ENCODE results near the gene MLN. TPM values are rescaled to one million over a fixed set of nuclear protein-coding genes. Genes with fewer than 3 reads are reported as not detected.

The MLN gene
- total RNA-seq, 4 donors from 2014 or later = not detected

- H3K9me3 ChIP-seq = no peaks in the 10 kb centered on the region
- H3K36me3 ChIP-seq = no peaks in the 10 kb centered on the region
- H3K27me3 ChIP-seq = peaks cover 17% of the 10 kb centered on the region
- no peak for DNase-seq (ENCODE audit: low spot score in 2 of 2)
- TF ChIP-seq, protein P1, sequence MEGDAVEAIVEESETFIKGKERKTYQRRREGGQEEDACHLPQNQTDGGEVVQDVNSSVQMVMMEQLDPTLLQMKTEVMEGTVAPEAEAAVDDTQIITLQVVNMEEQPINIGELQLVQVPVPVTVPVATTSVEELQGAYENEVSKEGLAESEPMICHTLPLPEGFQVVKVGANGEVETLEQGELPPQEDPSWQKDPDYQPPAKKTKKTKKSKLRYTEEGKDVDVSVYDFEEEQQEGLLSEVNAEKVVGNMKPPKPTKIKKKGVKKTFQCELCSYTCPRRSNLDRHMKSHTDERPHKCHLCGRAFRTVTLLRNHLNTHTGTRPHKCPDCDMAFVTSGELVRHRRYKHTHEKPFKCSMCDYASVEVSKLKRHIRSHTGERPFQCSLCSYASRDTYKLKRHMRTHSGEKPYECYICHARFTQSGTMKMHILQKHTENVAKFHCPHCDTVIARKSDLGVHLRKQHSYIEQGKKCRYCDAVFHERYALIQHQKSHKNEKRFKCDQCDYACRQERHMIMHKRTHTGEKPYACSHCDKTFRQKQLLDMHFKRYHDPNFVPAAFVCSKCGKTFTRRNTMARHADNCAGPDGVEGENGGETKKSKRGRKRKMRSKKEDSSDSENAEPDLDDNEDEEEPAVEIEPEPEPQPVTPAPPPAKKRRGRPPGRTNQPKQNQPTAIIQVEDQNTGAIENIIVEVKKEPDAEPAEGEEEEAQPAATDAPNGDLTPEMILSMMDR (IDR thresholded peaks at IDR 0.05) = no peak
- TF ChIP-seq EP300 (IDR thresholded peaks at IDR 0.05) (no peak), POLR2AphosphoS5 (IDR thresholded peaks at IDR 0.05) (no peak), POLR2A (IDR thresholded peaks at IDR 0.05) (no peak)
- no peak overlapping the region for H3K27ac ChIP-seq
- 57% methylated on average over 13 of the region's 15 CpGs for whole genome bisulfite sequencing
- H3K4me3 ChIP-seq = no peak overlapping the region
- no peaks in the 10 kb centered on the region for H3K4me1 ChIP-seq
Observed at GRCh38 chr6:33828764-33829731, 25.2 kb upstream of the MLN start.

GRCh38 chr6:33828452-33828763, 24.6 kb upstream of the MLN start:
- TF ChIP-seq EP300 (IDR thresholded peaks at IDR 0.05) (no peak), POLR2A (IDR thresholded peaks at IDR 0.05) (no peak)

DNA sequence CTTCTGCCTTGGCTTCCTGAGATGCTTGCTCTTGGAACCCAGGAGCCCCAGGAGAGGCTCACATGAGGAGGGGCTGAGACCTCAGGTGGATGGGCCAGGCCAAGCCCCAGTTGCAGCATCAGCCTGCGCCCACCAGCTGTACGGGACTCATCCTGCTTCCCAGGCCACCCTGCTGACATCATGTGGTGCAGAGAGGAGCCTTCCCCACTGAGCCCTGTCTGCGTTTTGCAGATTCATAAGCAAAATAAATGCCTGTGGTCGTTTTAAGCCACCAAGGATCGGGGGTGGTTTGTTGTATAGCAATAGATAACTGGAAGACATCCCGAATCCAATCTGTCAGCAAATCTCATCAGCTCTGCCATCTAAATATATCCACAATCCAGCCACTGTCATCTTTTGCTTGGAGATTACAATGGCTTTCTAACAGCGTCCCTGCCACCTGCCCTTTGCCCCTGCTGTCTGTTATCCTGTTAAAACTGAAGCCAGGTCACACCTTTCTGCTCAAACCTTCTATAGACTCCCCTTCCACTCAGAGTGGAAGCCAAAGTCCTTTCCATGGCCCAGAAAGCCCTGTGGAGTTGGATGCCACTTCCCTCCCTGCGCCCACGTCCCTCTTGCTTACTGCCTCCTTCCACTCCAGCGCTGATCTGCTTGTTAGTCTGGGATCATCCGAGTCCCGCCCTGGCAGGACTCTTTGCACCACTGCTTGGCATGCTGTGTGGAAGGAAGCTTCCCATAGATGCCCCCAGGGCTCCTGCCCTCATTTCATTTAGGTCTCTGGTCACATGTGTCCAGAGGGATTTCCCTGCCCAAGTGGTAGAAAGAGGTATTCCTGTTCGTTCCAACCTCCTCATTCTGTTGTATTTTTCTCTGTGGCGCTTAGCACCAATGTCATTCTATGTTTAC, 24.0 kb upstream of the MLN start:
- H3K27ac ChIP-seq = no peak overlapping the region
- DNase-seq (ENCODE audit: low spot score in 2 of 2) = no peak
- WGBS = 64% methylated on average over 12 of the region's 14 CpGs
- H3K4me1 ChIP-seq = no peaks in the 10 kb centered on the region
- H3K9me3 ChIP-seq = no peaks in the 10 kb centered on the region
- no peaks in the 10 kb centered on the region for H3K36me3 ChIP-seq
- H3K4me3 ChIP-seq = no peak overlapping the region
- peaks cover 17% of the 10 kb centered on the region for H3K27me3 ChIP-seq
- TF ChIP-seq POLR2A (IDR thresholded peaks at IDR 0.05) (no peak), POLR2AphosphoS5 (IDR thresholded peaks at IDR 0.05) (no peak), EP300 (IDR thresholded peaks at IDR 0.05) (no peak)
- TF ChIP-seq, protein P1 (IDR thresholded peaks at IDR 0.05) = no peak

More at GRCh38 chr6:33828452-33828763, 24.6 kb upstream of the MLN start:
- no peak overlapping the region for H3K4me3 ChIP-seq
- peaks cover 17% of the 10 kb centered on the region for H3K27me3 ChIP-seq
- H3K36me3 ChIP-seq = no peaks in the 10 kb centered on the region
- no peaks in the 10 kb centered on the region for H3K4me1 ChIP-seq
- no peaks in the 10 kb centered on the region for H3K9me3 ChIP-seq
- no peak overlapping the region for H3K27ac ChIP-seq
- no peak for DNase-seq (ENCODE audit: low spot score in 2 of 2)
- WGBS = 69% methylated on average over 4 of the region's 4 CpGs

GRCh38 chr6:33826537-33826936, 22.7 kb upstream of the MLN start:
- Histone ChIP-seq H3K27me3 (peaks cover 16% of the 10 kb centered on the region), H3K4me3 (no peak overlapping the region), H3K36me3 (no peaks in the 10 kb centered on the region), H3K4me1 (no peaks in the 10 kb centered on the region), H3K9me3 (no peaks in the 10 kb centered on the region), H3K27ac (no peak overlapping the region)
- no peak for DNase-seq (ENCODE audit: low spot score in 2 of 2)
- no CpG with 5 or more reads among the region's 2 CpGs for WGBS
- no peak for TF ChIP-seq POLR2A (IDR thresholded peaks at IDR 0.05)
- TF ChIP-seq EP300 (IDR thresholded peaks at IDR 0.05) = no peak
- no peak for TF ChIP-seq POLR2AphosphoS5 (IDR thresholded peaks at IDR 0.05)
- TF ChIP-seq, protein P1 (IDR thresholded peaks at IDR 0.05) = no peak

DNA sequence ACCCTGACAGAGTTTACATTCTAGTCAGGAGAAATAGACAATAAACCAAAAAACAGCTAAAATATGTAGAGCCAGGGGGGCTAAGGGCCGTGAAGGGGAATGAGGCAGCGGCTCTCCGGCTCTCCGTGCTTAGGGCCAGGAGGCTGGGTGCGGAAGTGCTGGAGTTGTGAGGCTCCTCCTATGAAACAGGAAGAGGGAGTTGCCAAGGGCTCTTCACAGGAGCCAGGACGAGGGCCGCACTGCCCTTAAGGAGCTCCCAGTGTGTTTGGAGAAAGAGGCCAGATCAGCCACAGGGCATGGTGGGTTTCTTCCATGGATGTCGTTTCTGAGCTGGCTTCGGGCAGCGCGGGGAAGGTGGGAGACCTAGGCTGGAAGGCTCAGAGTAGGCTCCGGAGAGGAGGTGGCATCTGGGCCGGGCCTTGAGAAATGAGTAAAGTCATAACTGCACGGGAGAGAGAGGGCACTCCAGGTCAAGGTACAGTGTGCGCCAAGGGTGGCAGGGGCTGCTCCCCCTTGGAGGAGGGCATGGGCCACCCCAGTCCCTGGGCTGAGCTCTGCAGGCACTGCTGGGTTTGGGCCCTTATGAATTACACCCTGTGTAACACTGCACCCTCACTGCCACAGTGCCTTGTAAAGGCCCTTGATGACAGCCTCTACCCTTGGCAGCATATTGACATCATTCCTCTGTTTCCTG, 20.8 kb upstream of the MLN start:
- no peak overlapping the region for H3K27ac ChIP-seq
- H3K4me1 ChIP-seq = no peaks in the 10 kb centered on the region
- WGBS = 49% methylated on average over 15 of the region's 15 CpGs
- peaks cover 4% of the 10 kb centered on the region for H3K27me3 ChIP-seq
- no peak for DNase-seq (ENCODE audit: low spot score in 2 of 2)
- no peak overlapping the region for H3K4me3 ChIP-seq
- H3K9me3 ChIP-seq = no peaks in the 10 kb centered on the region
- H3K36me3 ChIP-seq = no peaks in the 10 kb centered on the region
- TF ChIP-seq POLR2AphosphoS5 (IDR thresholded peaks at IDR 0.05) (no peak), EP300 (IDR thresholded peaks at IDR 0.05) (no peak), POLR2A (IDR thresholded peaks at IDR 0.05) (no peak)
- TF ChIP-seq, protein P1 (IDR thresholded peaks at IDR 0.05) = no peak

Measured in suprapubic skin (tissue), 4 donors.